CD8-positive, alpha-beta memory T cell (primary cell): ENCODE results near the gene CAPZB. TPM values are rescaled to one million over a fixed set of nuclear protein-coding genes. Genes with fewer than 3 reads are reported as not detected.
A peak's percentile ranks its signal among the peaks of the same experiment; 100 is the strongest.

Source experiments
- CTCF ChIA-PET: fragments of 350-600 bp; sonication (Branson Sonifier 250); formaldehyde crosslinking; loops from one replicate; lab custom pipeline; 2021; ENCODE audit warnings: antibody characterized with exemption; lab: Charles Lee
- POLR2A ChIA-PET: fragments of 350-600 bp; sonication (Branson Sonifier 250); formaldehyde crosslinking; loops from one replicate; lab custom pipeline; 2021; ENCODE audit warnings: antibody characterized with exemption; lab: Charles Lee
- DNase-seq, 5 donors: peaks; one replicate each; pipeline versions ENCODE4 v3.0.0 to v3.0.0-alpha.2; 2020 to 2022; ENCODE audit warnings: mixed read lengths in 1 of 5
- H3K27ac ChIP-seq: one replicate; pipeline ENCODE4 v1.7.0; 2013; ENCODE audit warnings: low read depth, mild to moderate bottlenecking, low read length, moderate library complexity
- H3K27me3 ChIP-seq: 2 replicates; pipeline ENCODE4 v1.7.0; 2013; ENCODE audit warnings: low read length, mild to moderate bottlenecking; ENCODE audit not compliant: insufficient read depth, poor library complexity, severe bottlenecking
- H3K36me3 ChIP-seq: 2 replicates; pipeline ENCODE4 v1.7.0; 2013; ENCODE audit warnings: mild to moderate bottlenecking, low read length, moderate library complexity; ENCODE audit not compliant: insufficient read depth
- H3K4me1 ChIP-seq: 2 replicates; pipeline ENCODE4 v1.7.0; 2013; ENCODE audit warnings: mild to moderate bottlenecking, low read length, moderate library complexity; ENCODE audit not compliant: insufficient read depth
- H3K4me3 ChIP-seq: 2 replicates; pipeline ENCODE4 v1.7.0; 2013; ENCODE audit warnings: mild to moderate bottlenecking, low read length
- H3K9me3 ChIP-seq: 2 replicates; pipeline ENCODE4 v1.7.0; 2013; ENCODE audit warnings: mild to moderate bottlenecking, low read length
- H3K27ac Mint-ChIP-seq, 8 donors: one replicate each; pipeline ENCODE4 v1.8.0; 2020 to 2021; ENCODE audit warnings: mixed read lengths in 8 of 8, mild to moderate bottlenecking in 6 of 8, inconsistent platforms in 3 of 8, moderate library complexity in 3 of 8
- H3K27me3 Mint-ChIP-seq, 2 donors: one replicate each; pipeline ENCODE4 v1.8.0; 2020 to 2021; ENCODE audit warnings: mixed read lengths in 2 of 2, mild to moderate bottlenecking in 1 of 2, moderate library complexity in 1 of 2
- H3K36me3 Mint-ChIP-seq, 3 donors: one replicate each; pipeline ENCODE4 v1.8.0; 2020 to 2021; ENCODE audit warnings: mixed read lengths in 3 of 3, inconsistent platforms in 1 of 3, mild to moderate bottlenecking in 1 of 3
- H3K4me1 Mint-ChIP-seq, 3 donors: one replicate each; pipeline ENCODE4 v1.8.0; 2020 to 2021; ENCODE audit warnings: mixed read lengths in 3 of 3, inconsistent platforms in 1 of 3, mild to moderate bottlenecking in 1 of 3
- H3K4me3 Mint-ChIP-seq, 7 donors: one replicate each; pipeline ENCODE4 v1.8.0; 2020 to 2021; ENCODE audit warnings: mixed read lengths in 7 of 7, mild to moderate bottlenecking in 6 of 7, moderate library complexity in 4 of 7, inconsistent platforms in 2 of 7
- H3K9me3 Mint-ChIP-seq, 5 donors: one replicate each; pipeline ENCODE4 v1.8.0; 2020 to 2022; ENCODE audit warnings: mixed read lengths in 5 of 5, mild to moderate bottlenecking in 3 of 5, moderate library complexity in 2 of 5, inconsistent platforms in 1 of 5
- polyA plus RNA-seq: library from polyadenylated mRNA; unstranded; fragments of 300-500 nt; fragmentation: Illumina TruSeq; gene quantifications from one replicate; pipeline ENCODE4 v1.2.3, GENCODE V29; 2021
- total RNA-seq, 2 experiments: library from RNA; stranded (reverse); gene quantifications; one replicate each; pipeline ENCODE4 v1.2.3, GENCODE V29; 2021

Gene CAPZB
- total and polyA plus RNA-seq, 3 experiments from 2014 or later, result 284 to 540 (median 289) TPM

GRCh38 chr1:19467199-19468187 lies 17.8 kb downstream of the CAPZB start:
- Mint-ChIP-seq H3K27ac (peak overlapping the region; percentile 87 to 99 (median 94)), H3K9me3 (no peaks in the 10 kb centered on the region), H3K27me3 (no peaks in the 10 kb centered on the region), H3K4me3 (peak overlapping the region in 6 of 7 donors; percentile 36 to 88 (median 78)), H3K4me1 (peaks cover 92 to 99% (median 98%) of the 10 kb centered on the region in 3 donors), H3K36me3 (peaks cover 0 to 47% (median 11%) of the 10 kb centered on the region in 3 donors)
- Histone ChIP-seq H3K4me3 (no peak overlapping the region), H3K36me3 (peaks cover 8% of the 10 kb centered on the region), H3K4me1 (peaks cover 99% of the 10 kb centered on the region), H3K27ac (peak overlapping the region; percentile 26), H3K9me3 (no peaks in the 10 kb centered on the region), H3K27me3 (no peaks in the 10 kb centered on the region)
- CTCF ChIA-PET, result interaction anchor here (1.0 to 11.9 kb wide), 6 partner anchors 9 to 115 kb away, joined by 3 to 93 read pairs (median 8); partner anchors contain the start of gene CAPZB
- POLR2A ChIA-PET, result interaction anchor here (0.7 to 2.3 kb wide), 4 partner anchors 10 to 18 kb away, joined by 3 to 11 read pairs (median 6); partner anchors contain the start of gene CAPZB
- no peak for DNase-seq

GRCh38 chr1:19466112-19466561 lies 19.2 kb downstream of the CAPZB start:
- H3K36me3 Mint-ChIP-seq, result peaks cover 0 to 36% (median 6%) of the 10 kb centered on the region in 3 donors
- no peaks in the 10 kb centered on the region for H3K9me3 Mint-ChIP-seq
- H3K4me3 Mint-ChIP-seq, result peak overlapping the region in 4 of 7 donors; percentile 20 to 57 (median 48)

GRCh38 chr1:19465650-19466049 lies 19.7 kb downstream of the CAPZB start:
- ChIA-PET CTCF (interaction anchor here (0.8 to 11.9 kb wide), 4 partner anchors 12 to 74 kb away, joined by 3 to 93 read pairs (median 10); partner anchors contain the start of gene CAPZB), POLR2A (interaction anchor here (0.5 to 2.7 kb wide), 4 partner anchors 7 to 22 kb away, joined by 3 to 19 read pairs (median 5); no protein-coding TSS in a partner anchor)
- DNase-seq, result no peak
- Mint-ChIP-seq H3K4me3 (peak overlapping the region in 5 of 7 donors; percentile 23 to 59 (median 57)), H3K36me3 (peaks cover 0 to 33% (median 6%) of the 10 kb centered on the region in 3 donors), H3K4me1 (peaks cover 89 to 97% (median 97%) of the 10 kb centered on the region in 3 donors), H3K27me3 (no peaks in the 10 kb centered on the region), H3K27ac (peak overlapping the region; percentile 76 to 98 (median 90)), H3K9me3 (no peaks in the 10 kb centered on the region)
- Histone ChIP-seq H3K27me3 (no peaks in the 10 kb centered on the region), H3K36me3 (peaks cover under 1% of the 10 kb centered on the region), H3K9me3 (no peaks in the 10 kb centered on the region), H3K27ac (no peak overlapping the region), H3K4me1 (peaks cover 100% of the 10 kb centered on the region), H3K4me3 (no peak overlapping the region)

More at GRCh38 chr1:19466112-19466561, 19.2 kb downstream of the CAPZB start:
- Histone ChIP-seq H3K4me3 (no peak overlapping the region), H3K27me3 (no peaks in the 10 kb centered on the region), H3K4me1 (peaks cover 100% of the 10 kb centered on the region), H3K9me3 (no peaks in the 10 kb centered on the region), H3K36me3 (peaks cover 6% of the 10 kb centered on the region), H3K27ac (no peak overlapping the region)
- peak overlapping the region; percentile 65 to 98 (median 88) for H3K27ac Mint-ChIP-seq
- H3K27me3 Mint-ChIP-seq, result no peaks in the 10 kb centered on the region
- POLR2A ChIA-PET, result interaction anchor here (0.5 to 1.6 kb wide), 3 partner anchors 8 to 21 kb away, joined by 3 to 5 read pairs (median 5); no protein-coding TSS in a partner anchor
- CTCF ChIA-PET, result interaction anchor here (2.3 to 11.9 kb wide), 3 partner anchors 11 to 75 kb away, joined by 9 to 93 read pairs (median 11); partner anchors contain the start of gene CAPZB
- no peak for DNase-seq
- peaks cover 90 to 97% (median 97%) of the 10 kb centered on the region in 3 donors for H3K4me1 Mint-ChIP-seq

- H3K9me3 ChIP-seq, result no peaks in the 10 kb centered on the region
- H3K27ac ChIP-seq, result no peak overlapping the region
- DNase-seq, result no peak
- H3K9me3 Mint-ChIP-seq, result no peaks in the 10 kb centered on the region
- peak overlapping the region; percentile 76 to 98 (median 90) for H3K27ac Mint-ChIP-seq
- peaks cover 86 to 97% (median 97%) of the 10 kb centered on the region in 3 donors for H3K4me1 Mint-ChIP-seq
- POLR2A ChIA-PET, result interaction anchor here (0.9 to 2.7 kb wide), 3 partner anchors 12 to 22 kb away, joined by 5 to 19 read pairs (median 5); no protein-coding TSS in a partner anchor
- peaks cover 100% of the 10 kb centered on the region for H3K4me1 ChIP-seq
- peaks cover 0 to 28% (median 6%) of the 10 kb centered on the region in 3 donors for H3K36me3 Mint-ChIP-seq
- H3K4me3 ChIP-seq, result no peak overlapping the region
- H3K27me3 ChIP-seq, result no peaks in the 10 kb centered on the region
- peak overlapping the region in 6 of 7 donors; percentile 22 to 58 (median 50) for H3K4me3 Mint-ChIP-seq
- H3K36me3 ChIP-seq, result no peaks in the 10 kb centered on the region
- no peaks in the 10 kb centered on the region for H3K27me3 Mint-ChIP-seq
- CTCF ChIA-PET, result interaction anchor here (0.8 to 11.9 kb wide), 5 partner anchors 12 to 74 kb away, joined by 3 to 93 read pairs (median 9); partner anchors contain the start of gene CAPZB
These were observed 20.2 kb downstream of the CAPZB start for GRCh38 chr1:19465123-19465522.

DNA sequence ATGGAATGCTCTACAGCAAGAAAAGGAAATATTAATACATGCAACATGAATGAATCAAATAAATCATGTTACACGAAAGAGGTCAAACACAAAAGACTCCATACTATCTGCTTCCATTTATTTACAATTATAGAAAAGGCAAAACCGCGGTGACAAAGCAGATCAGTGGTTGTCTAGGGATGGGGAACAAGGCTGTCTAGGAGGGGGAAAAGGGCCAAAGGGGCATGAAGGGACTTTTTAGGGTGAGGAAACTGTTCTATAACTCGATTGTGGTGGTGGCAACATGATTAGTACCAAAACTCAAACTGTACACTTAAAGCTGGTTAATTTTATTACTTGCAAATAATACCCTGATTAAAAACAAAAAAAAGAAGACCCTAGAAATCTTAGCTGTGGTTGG lies 20.6 kb downstream of the CAPZB start:
- Histone ChIP-seq H3K4me3 (no peak overlapping the region), H3K9me3 (no peaks in the 10 kb centered on the region), H3K36me3 (no peaks in the 10 kb centered on the region), H3K27me3 (no peaks in the 10 kb centered on the region), H3K4me1 (peaks cover 100% of the 10 kb centered on the region), H3K27ac (no peak overlapping the region)
- Mint-ChIP-seq H3K27me3 (no peaks in the 10 kb centered on the region), H3K36me3 (peaks cover 0 to 25% (median 6%) of the 10 kb centered on the region in 3 donors), H3K4me1 (peaks cover 85 to 97% (median 97%) of the 10 kb centered on the region in 3 donors), H3K4me3 (peak overlapping the region; percentile 22 to 59 (median 49)), H3K9me3 (no peaks in the 10 kb centered on the region), H3K27ac (peak overlapping the region; percentile 76 to 98 (median 90))
- CTCF ChIA-PET, result interaction anchor here (0.8 to 11.9 kb wide), 5 partner anchors 13 to 73 kb away, joined by 3 to 93 read pairs (median 9); partner anchors contain the start of gene CAPZB
- POLR2A ChIA-PET, result interaction anchor here (1.9 to 2.7 kb wide), 2 partner anchors 13 to 21 kb away, joined by 13 to 19 read pairs; partner anchors contain the start of gene CAPZB
- DNase-seq, result no peak

DNA sequence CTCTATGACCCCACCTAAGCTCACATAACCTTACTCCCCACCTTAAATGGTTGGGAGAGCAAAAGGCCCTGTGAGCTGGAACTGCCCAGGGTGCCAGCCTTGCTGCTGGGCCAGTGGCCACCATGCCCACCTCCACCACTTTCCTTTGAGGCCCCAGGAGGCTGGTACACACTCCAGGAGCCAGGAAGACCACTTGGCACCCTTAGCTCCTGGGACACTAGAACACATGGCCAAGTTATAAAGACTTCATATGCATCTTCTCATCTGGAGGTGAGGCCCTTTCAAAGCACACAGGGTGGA lies 21.9 kb downstream of the CAPZB start:
- Mint-ChIP-seq H3K4me3 (peak overlapping the region; percentile 40 to 89 (median 80)), H3K9me3 (no peaks in the 10 kb centered on the region), H3K27ac (peak overlapping the region; percentile 70 to 98 (median 92)), H3K4me1 (peaks cover 85 to 97% (median 97%) of the 10 kb centered on the region in 3 donors), H3K27me3 (no peaks in the 10 kb centered on the region), H3K36me3 (peaks cover 0 to 19% (median 4%) of the 10 kb centered on the region in 3 donors)
- ChIA-PET CTCF (interaction anchor here (0.7 to 11.9 kb wide), 3 partner anchors 21 to 127 kb away, joined by 3 to 93 read pairs (median 3); partner anchors contain the start of gene CAPZB), POLR2A (interaction anchor here (1.0 to 2.7 kb wide), 5 partner anchors 14 to 26 kb away, joined by 3 to 19 read pairs (median 5); partner anchors contain the start of gene CAPZB)
- Histone ChIP-seq H3K27ac (no peak overlapping the region), H3K27me3 (no peaks in the 10 kb centered on the region), H3K36me3 (no peaks in the 10 kb centered on the region), H3K4me3 (peak overlapping the region; percentile 67), H3K4me1 (peaks cover 100% of the 10 kb centered on the region), H3K9me3 (no peaks in the 10 kb centered on the region)
- no peak for DNase-seq
